HUES64 (cell line): Measurements from ENCODE around the gene ZNF823.

Experiments
- H3K27ac ChIP-seq: 2 replicates; pipeline ENCODE4 v1.7.0; 2013; ENCODE audit warnings: low read depth, low read length, inconsistent platforms
- H3K27me3 ChIP-seq: 2 replicates; pipeline ENCODE4 v1.6.1; 2013; ENCODE audit warnings: mild to moderate bottlenecking, low read length; ENCODE audit not compliant: insufficient read depth
- H3K36me3 ChIP-seq: 2 replicates; pipeline ENCODE4 v1.6.1; 2013; ENCODE audit warnings: mild to moderate bottlenecking, low read length; ENCODE audit not compliant: insufficient read depth
- H3K4me1 ChIP-seq: 2 replicates; pipeline ENCODE4 v1.6.1; 2013; ENCODE audit warnings: mild to moderate bottlenecking, low read length, moderate library complexity; ENCODE audit not compliant: insufficient read depth
- H3K4me3 ChIP-seq: 2 replicates; pipeline ENCODE4 v1.5.1; 2013; ENCODE audit warnings: mild to moderate bottlenecking, low read length, moderate library complexity
- H3K9ac ChIP-seq: 2 replicates; pipeline ENCODE4 v1.6.1; 2013; ENCODE audit warnings: mild to moderate bottlenecking, low read depth, low read length
- H3K9me3 ChIP-seq: 2 replicates; pipeline ENCODE4 v1.6.1; 2013; ENCODE audit warnings: low read depth, low read length; ENCODE audit not compliant: insufficient read depth
- WGBS: fragments of 150-250, 120-280 bp; methylation state at CpG from one replicate; pipeline ENCODE4 v1.1.7; 2013; ENCODE audit warnings: missing lambda C conversion rate; 5-methylcytosine and 5-hydroxymethylcytosine counted together

Gene ZNF823

GRCh38 chr19:11697284-11697855, 41.4 kb downstream of the ZNF823 start:
- H3K4me3 ChIP-seq, result no peak overlapping the region
- no peaks in the 10 kb centered on the region for H3K9me3 ChIP-seq
- no peak overlapping the region for H3K27ac ChIP-seq
- WGBS, result 78% methylated on average over 6 of the region's 6 CpGs
- no peaks in the 10 kb centered on the region for H3K36me3 ChIP-seq
- peaks cover 43% of the 10 kb centered on the region for H3K27me3 ChIP-seq
- no peaks in the 10 kb centered on the region; the same call in 1 of the 2 replicates for H3K4me1 ChIP-seq
- no peak overlapping the region for H3K9ac ChIP-seq

GRCh38 chr19:11694533-11695439, 44.0 kb downstream of the ZNF823 start:
- WGBS, result 7% methylated on average over 61 of the region's 61 CpGs
- Histone ChIP-seq H3K4me1 (no peaks in the 10 kb centered on the region; the same call in 1 of the 2 replicates), H3K27ac (peak overlapping the region; percentile 76; the same call in 1 of the 2 replicates), H3K27me3 (peaks cover 43% of the 10 kb centered on the region), H3K36me3 (no peaks in the 10 kb centered on the region), H3K9ac (peak overlapping the region; percentile 87), H3K4me3 (peak overlapping the region; percentile 97), H3K9me3 (no peaks in the 10 kb centered on the region)

- Histone ChIP-seq H3K4me3 (peak overlapping the region; percentile 97), H3K9me3 (0 out of 2 replicates have a peak, but pooled peaks cover 3% of the 10 kb centered on the region), H3K27me3 (peaks cover 43% of the 10 kb centered on the region), H3K9ac (peak overlapping the region; percentile 87), H3K36me3 (no peaks in the 10 kb centered on the region), H3K27ac (no peak overlapping the region; the same call in 1 of the 2 replicates), H3K4me1 (no peaks in the 10 kb centered on the region; the same call in 1 of the 2 replicates)
- 22% methylated on average over 15 of the region's 16 CpGs for WGBS
Measured at GRCh38 chr19:11693505-11694499, 44.9 kb downstream of the ZNF823 start.

DNA sequence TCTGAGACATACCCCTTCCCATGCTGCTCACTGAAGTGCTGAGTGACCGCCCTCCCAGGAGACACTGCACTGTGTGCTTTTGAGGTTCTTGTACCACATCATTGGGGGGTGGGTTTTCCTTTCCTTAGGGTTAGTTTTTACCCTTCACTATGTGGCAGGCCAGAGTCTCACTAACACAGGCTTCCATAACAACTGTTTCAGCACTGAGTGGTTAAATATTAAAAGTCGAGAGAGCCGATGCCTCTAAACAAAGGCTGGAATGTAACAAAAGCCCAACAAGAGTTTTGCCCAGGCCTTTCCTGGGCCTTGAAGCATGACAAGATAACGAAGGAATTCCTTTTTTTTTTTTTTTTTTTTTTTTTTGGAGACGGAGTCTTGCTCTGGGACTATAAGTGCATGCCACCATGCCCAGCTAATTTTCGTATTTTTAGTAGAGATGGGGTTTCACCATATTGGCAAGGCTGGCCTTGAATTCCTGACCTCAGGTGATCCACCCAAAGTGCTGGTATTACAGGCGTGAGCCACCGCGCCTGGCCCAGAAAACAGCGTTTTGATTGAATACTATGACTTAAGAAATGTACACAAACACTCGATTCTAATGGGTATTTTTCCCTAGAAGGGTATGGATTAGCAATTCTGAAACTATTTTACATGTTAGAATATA, 46.5 kb downstream of the ZNF823 start:
- H3K9me3 ChIP-seq, result peaks cover 4% of the 10 kb centered on the region; the same call in 1 of the 2 replicates
- no peak overlapping the region for H3K9ac ChIP-seq
- no peaks in the 10 kb centered on the region; the same call in 1 of the 2 replicates for H3K4me1 ChIP-seq
- H3K36me3 ChIP-seq, result no peaks in the 10 kb centered on the region
- H3K4me3 ChIP-seq, result no peak overlapping the region
- no peak overlapping the region for H3K27ac ChIP-seq
- H3K27me3 ChIP-seq, result peaks cover 37% of the 10 kb centered on the region
- 90% methylated on average over 11 of the region's 11 CpGs for WGBS

DNA sequence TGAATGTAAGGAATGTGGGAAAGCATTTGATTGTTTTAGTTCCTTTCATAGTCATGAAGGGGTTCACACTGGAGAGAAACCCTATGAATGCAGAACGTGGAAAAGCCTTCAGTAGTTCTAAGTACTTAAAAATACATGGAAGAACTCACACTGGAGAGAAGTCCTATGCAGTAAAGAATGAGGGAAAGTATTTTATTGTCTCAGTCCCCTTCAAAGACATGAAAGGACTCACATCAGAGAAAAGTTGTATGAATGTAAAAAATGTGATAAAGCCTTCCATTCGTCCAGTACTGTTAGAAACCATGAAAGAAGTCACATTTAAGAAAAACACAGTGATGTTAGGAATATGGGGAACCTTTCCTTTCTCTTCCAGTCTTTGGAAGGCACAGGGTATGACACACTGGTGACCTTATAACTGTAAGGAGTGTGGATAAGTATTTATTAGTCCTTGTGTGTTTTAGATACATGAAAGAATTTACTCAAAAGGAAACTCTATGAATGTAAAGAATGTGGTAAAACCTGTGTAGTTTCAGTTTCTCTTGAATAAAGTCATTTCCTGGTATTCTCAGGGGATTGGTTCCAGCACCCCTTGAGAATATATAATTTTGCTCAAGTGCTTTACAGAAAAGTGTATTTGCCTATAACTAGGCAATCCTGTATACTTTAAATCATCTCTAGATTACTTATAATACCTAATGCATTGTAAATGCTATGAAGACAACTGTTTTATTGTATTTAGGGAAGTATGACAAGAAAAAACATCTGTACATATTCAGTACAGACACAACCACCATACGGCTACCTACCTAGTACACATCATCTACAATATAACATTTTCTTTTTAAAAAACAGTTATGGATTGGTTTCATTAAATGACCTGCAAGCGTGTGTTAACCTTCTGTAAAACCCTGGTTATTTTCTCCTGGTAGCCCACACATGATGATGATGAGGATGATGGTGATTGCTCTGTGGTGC, 52.8 kb downstream of the ZNF823 start:
- Histone ChIP-seq H3K9me3 (peaks cover 47% of the 10 kb centered on the region), H3K4me1 (no peaks in the 10 kb centered on the region), H3K36me3 (peaks cover 29% of the 10 kb centered on the region), H3K27ac (no peak overlapping the region), H3K27me3 (no peaks in the 10 kb centered on the region), H3K4me3 (no peak overlapping the region), H3K9ac (no peak overlapping the region)
- 93% methylated on average over 3 of the region's 4 CpGs for WGBS

- Histone ChIP-seq H3K4me3 (no peak overlapping the region), H3K9ac (no peak overlapping the region), H3K9me3 (peaks cover 52% of the 10 kb centered on the region), H3K36me3 (peaks cover 35% of the 10 kb centered on the region), H3K27me3 (no peaks in the 10 kb centered on the region), H3K4me1 (no peaks in the 10 kb centered on the region), H3K27ac (no peak overlapping the region)
- no CpG with 5 or more reads among the region's 3 CpGs for WGBS
Measured at GRCh38 chr19:11684987-11685675, 53.6 kb downstream of the ZNF823 start.

DNA sequence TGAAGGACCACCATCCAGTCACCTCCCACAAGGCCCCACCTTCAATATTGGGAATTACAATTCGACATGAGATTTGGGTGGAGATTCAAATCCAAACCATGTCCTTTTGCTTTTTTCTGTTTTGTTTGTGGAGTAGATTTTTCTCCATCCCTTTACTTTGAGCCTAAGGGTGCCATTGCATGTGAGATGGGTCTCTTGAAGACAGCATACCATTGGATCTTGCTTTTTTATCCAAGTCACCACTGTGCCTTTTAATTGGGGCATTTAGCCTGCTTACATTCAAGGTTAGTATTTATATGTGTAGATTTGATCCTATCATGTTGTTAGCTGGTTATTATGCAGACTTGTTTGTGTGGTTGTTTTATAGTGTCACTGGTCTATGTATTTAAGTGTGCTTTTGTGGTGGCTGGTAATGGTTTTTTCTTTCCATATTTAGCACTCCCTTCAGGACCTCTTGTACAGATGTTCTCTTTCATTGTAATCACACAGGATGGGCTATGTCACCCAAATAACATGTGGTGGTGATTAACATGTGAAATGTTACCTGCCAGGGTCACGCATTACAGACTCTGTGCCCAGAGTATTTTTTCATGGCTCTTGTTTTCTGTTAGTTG, 58.0 kb downstream of the ZNF823 start:
- no peaks in the 10 kb centered on the region for H3K27me3 ChIP-seq
- no peaks in the 10 kb centered on the region for H3K4me1 ChIP-seq
- peaks cover 29% of the 10 kb centered on the region for H3K36me3 ChIP-seq
- no peak overlapping the region for H3K27ac ChIP-seq
- peaks cover 48% of the 10 kb centered on the region for H3K9me3 ChIP-seq
- H3K9ac ChIP-seq, result no peak overlapping the region
- 96% methylated on average over 1 of the region's 2 CpGs for WGBS
- H3K4me3 ChIP-seq, result no peak overlapping the region

- peaks cover 25% of the 10 kb centered on the region for H3K9me3 ChIP-seq
- no peak overlapping the region for H3K4me3 ChIP-seq
- peaks cover 14% of the 10 kb centered on the region; the same call in 1 of the 2 replicates for H3K36me3 ChIP-seq
- H3K27me3 ChIP-seq, result peaks cover 8% of the 10 kb centered on the region; the same call in 1 of the 2 replicates
- no peak overlapping the region for H3K9ac ChIP-seq
- no peaks in the 10 kb centered on the region for H3K4me1 ChIP-seq
- WGBS, result 94% methylated on average over 1 of the region's 1 CpG
- no peak overlapping the region for H3K27ac ChIP-seq
Measured at GRCh38 chr19:11678504-11678903, 60.2 kb downstream of the ZNF823 start.
